ENCODE data around the gene GOT1.

Gene GOT1

DNA sequence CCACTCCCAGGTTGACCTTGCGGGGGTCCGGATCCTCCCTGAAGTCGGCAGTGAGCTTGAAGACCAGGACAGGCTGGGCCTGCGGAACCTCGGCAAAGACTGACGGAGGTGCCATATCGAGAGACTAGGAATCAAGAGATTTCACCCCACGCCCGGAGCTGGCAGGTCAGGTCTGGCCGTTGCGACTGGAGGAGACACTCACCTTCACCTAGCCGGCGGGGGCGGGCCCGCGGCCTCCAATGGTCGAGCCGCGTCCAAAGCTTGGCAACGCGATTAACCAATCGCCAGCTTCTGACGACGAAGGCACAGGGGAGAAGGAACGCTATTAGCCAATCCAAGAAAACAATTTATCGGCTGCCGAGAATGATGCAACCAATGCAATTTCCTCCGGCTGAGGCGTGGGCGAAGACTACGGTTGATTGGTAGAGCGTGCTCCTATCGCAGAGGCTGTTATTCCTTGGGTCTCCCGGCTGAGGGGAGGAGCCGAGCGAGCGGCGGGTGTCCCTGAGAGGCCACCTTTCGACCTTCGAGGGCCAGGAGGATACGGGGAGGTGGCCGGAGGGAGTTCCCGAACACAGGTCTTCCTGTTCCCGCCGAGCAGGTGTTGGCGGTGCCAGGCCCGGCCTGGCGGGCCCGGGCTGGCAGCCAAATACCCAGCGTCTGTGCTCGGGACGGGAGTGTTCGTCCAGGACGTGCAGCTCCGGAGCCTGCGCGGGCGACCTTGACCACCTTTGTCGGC, at the start of gene GOT1:
GOT1 (minus strand) TSS at position 174 of the 739 bp plus-strand sequence; CDS start at position 115, 59 bp downstream.
- peak; percentile 94 to 95 for DNase-seq

DNA sequence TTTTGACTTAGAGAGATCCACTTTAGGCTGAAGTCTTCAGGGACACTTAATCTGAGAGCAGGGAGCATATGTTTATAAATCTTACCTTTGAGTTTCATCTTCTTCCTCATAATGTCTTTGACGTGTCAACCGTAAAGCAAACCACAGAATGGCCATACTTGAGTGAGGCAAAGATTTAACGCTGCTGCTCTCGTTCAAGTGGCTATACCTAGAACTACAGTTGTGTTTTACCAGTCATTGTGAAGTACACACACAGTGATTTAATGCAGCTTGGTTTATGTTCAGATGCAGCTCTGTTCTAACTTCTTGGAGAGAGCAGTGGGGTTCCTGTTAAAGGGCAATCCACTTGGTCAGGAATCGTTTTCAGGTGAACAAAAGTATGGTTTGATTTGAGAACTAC, 39.9 kb upstream of the GOT1 start:
- no peak for DNase-seq

DNA sequence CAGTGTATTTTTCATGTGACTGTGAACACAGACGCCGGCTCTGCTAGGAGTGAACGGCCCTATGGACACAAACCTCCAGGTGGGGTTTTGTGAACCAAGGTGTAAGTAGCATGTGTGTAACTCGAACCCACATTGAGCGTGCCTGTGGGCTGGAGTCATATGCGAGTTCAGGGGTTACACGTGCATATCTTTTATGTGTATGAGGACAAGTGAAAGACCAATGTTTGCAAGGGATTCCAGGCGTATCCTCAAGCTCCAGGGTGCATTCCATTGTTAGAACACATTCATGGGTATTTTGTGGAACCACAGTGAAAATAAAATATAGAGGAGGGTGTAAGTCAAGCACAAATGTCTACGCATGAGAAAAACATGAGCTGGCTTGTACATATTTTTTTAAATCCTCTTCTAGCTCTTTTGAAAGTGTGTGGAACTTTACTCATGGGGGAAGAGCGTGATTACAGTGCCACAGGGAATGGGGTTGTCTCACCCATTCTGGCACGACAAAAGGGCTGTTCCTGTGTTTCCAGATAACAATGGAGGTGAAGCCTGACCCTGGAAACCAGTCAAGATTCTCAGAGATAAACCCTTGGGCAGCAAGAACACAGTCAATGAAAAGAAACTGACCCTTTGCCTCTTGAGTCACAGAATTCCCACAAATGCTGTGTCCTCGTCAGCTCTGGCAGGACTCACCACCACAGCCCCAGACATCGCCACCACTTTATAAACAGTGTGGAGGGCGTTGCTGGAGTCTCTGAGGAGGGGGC, 37.0 kb upstream of the GOT1 start:
- no peak for DNase-seq

DNA sequence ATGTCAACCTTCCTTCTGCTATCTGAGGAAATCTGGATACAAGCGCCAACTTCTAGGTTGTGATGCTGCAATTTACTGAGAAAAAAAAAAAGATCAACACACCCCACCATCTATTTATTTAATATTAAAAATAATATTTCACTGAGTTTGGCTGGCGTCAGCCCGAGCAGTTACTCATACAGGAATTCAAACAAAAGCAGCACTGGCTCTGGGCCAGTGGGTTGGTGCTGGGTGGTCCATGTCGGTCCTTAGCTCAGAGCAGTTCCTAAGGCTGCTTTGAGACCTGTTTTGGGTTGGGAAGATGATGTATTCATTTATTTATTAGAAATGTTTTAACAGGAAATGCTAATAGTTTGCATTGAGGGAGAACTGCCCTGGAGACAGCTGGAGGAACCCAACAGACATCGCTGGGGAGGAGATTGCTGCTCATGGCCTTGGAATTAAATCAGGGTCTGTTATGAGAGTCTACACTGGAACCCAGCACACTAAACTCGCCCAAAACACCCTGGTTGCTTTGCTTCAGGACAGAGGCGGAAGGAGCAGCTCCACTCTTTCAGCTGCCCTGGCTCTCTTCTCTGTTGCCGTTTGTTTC, 36.3 kb upstream of the GOT1 start:
- no peak for DNase-seq

DNA sequence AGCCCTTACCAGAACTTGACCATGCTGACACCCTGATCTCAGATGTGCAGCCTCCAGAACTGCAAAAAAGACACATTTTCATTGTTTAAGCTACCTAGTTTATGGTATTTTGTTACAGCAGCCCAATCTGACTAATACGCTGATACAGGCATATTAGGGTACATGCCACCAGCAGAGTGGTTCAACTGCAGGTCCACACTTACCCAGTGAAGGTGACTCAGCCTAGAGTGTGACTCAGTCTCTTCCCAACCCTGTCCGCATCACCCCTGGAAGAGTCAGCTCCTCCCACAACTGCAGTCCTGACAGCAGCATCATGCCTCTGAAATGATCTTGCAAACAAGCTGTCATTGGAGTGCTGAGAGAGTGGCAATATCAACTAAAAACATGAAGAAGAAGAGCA, 30.8 kb upstream of the GOT1 start:
- no peak for DNase-seq

DNA sequence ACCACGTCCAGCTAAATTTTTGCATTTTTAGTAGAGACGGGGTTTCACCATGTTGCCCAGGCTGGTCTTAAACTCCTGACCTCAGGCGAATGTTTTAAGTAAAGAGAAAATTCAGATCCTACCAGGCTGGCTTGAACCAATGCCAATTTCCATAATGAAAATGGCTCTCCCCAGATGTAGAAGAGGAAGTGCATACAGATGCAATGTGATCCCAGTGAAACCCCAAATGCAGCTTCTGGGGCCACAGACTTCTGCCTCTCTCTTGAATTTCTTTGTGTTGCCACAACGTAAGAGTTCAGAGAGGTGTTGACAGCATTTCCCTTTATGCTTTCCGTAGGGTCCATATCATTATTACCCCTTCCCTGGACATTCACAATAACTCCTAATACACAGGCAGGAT, 29.6 kb upstream of the GOT1 start:
- DNase-seq: no peak

DNA sequence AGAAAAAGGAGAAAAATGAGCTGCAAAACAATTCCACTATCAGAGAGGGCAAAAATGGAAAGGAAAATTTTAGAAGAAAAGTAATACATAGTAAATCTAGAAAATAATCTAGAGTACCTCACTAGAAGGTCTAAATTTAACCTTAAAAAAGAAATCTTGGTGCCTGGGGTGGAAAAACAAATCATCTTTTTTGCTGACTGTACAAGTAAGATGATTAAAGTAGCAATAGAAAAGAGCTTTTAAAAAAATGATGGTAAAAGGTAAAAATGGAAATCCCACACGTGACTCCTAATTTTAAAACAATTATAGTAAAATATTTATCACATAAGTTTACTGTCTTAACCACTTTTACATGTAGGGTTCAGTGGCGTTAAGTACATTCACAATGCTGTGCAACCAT, 28.8 kb upstream of the GOT1 start:
- no peak for DNase-seq

DNA sequence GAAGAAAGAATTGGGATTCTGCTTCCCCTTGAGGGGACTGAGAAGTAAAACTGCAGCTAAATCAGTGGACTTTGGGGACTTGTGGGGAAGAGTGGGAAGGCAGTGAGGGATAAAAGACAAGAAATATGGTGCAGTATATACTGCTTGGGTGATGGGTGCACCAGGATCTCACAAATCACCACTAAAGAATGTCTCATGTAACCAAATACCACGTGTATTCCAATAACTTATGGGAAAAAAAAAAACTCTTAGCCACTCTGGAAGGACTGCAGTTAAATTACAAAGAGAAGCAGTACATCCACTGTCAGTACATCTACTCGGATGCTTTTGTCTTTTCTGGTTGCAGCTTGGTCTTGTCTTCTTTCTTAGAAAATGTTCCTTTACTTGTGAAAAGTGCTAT, 27.4 kb upstream of the GOT1 start:
- DNase-seq: no peak

DNA sequence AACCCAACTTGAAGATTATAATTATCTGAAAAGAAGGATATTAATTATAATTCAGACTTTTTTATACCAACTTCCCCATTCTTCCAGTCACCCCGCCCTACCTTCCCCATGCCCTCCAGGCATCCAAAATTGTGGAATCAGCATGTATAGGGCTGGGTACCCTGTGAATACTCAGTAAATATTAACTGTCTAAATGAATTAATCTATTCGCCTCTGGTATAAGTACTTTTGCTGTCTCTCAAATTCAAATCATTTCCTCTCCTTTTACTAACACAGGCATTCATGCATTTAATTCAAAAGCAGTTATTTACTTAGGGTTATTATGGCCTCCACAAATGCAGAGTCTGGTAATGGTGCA, 26.5 kb upstream of the GOT1 start:
- DNase-seq: no peak

DNA sequence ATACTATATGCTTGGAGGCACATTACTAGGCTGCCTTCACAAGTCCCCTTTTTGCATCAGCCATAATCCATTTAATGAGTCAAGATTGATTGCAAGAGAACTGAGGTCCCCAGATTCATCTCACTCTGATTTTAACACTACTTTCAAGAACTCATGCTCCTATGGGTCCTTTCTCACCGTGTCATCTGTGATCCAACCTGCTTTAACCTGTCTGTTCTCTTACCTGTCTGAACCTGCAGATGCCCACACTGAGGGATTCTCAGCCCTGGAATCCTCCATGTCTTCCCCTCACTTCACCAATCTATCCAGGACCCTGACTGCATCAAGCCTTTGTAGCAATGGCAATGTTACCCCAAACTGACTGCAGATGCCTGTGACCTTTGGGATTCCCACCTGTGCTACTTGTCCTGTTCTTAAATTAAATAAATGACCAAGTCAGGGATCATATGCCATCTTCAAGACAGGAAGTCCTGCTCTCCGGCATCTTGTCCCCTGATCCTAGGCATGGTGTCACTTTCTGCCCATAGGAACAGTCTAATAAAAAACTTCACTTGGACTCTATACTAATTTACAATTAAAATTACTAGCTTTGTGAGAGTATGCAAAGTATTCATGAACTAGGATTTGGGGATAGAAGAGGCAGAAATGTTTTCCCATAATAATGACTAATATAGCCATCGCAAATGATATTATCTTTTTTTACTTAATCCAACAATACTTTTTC, 25.9 kb upstream of the GOT1 start:
- DNase-seq: no peak

DNA sequence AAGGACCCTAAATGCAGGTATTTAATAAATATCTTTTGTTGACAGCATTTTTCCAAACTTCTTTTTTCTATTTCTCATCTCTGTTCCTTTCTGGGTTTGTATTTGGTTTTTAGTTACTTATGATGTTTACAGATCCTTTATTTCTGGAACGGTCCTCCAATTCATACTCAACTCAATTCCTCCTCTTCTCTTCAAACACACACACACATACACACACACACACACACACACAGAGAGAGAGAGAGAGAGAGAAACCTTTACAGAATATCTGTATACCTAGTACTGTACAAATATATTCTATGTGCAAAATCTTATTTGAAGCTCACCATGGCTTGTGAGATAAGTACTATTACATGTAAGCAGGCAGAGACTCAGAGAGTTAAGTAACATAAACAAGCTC, 21.6 kb upstream of the GOT1 start:
- no peak for DNase-seq

DNA sequence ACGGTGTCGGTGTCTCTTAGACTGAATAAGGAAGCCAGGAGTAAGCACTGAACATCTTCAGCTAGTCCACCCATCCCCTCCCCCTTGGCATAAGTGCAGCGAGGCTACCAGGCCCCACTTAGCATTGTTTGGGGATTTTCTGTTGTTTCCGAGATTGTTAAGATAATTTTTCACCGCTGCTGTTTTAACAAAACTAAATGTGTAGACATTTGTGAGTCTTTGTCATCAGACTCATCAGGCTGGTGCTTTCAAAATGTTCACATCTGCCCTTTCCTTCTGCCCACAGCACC, 21.0 kb upstream of the GOT1 start:
- DNase-seq: no peak

DNA sequence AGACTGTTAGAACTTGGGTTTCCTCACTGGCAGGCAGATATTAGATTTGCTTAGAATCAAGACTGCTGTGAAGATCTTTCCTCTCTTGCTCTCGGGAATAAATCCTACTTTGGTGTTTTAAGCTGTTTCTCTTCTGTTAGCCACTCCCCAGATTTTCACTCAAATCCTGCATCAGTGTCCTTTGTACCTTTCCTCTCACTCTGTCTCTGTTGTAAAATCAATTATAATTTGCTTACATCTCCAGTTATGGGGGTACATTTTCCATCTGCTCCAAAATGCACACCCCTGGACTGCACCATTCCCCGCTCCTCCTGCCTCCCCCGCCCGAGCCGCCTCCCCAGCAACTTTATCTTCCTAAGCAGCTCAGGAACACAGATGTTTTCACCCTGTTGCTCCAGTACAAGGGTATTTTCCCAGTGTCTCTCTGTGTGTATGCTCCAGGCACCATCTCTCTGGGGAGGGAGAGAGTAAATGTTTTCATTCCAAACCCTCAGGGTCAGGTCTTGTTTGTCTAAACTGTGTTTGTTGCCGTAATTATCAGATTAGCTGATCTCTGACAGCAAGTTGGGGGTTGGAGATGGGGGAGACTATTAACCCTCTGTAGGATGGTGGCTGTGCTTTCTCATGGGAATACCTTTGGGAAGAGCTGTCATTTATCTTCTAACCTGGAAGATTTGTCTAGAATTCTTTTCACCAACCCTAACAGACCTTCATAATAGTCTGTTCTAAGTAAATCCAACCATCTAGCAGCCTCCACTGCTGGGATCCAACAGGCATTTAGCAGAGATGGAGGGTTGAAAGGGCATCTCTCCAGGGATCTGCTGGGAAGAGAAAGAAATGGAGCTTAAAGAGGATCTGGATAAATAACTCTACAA, 20.4 kb upstream of the GOT1 start:
- DNase-seq: no peak

DNA sequence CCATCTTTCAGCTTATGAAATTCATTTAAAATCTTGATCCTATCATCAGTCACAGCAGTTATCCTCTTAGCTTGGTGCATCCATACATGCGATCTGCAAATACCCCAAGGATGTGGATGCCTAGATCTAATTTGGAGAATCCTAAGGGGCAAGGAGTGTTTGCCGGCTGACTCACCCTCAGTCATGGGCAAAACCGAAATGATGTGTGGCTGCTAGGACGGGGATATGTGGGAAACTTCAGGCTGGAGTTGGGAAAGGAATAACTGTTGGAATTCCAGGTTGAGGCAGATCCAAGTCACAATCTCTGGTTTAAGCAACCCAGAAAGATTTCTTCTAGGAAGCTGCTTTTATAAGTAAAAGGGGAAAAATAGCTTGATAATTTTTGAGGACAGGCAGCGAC, 19.7 kb upstream of the GOT1 start:
- DNase-seq: no peak

DNA sequence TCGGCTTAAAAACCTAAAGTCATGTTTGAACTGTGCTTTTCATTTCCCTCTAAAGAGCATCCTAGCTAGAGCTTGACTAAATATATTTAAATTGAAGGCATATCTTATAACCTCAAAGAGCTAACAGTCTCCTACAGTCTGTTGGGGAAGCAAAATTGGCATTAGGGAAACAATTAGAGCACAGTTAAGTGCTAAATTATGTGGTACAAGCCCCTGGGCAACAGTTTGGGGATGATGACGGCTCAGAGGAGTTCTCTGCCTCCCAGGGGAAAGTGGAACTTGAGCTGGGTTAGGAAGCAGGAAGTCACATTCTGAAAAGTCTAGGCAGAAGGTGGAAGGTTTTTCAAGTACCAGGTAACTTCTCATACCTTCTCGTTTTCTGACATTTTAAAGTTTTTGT, 18.6 kb upstream of the GOT1 start:
- no peak for DNase-seq

DNA sequence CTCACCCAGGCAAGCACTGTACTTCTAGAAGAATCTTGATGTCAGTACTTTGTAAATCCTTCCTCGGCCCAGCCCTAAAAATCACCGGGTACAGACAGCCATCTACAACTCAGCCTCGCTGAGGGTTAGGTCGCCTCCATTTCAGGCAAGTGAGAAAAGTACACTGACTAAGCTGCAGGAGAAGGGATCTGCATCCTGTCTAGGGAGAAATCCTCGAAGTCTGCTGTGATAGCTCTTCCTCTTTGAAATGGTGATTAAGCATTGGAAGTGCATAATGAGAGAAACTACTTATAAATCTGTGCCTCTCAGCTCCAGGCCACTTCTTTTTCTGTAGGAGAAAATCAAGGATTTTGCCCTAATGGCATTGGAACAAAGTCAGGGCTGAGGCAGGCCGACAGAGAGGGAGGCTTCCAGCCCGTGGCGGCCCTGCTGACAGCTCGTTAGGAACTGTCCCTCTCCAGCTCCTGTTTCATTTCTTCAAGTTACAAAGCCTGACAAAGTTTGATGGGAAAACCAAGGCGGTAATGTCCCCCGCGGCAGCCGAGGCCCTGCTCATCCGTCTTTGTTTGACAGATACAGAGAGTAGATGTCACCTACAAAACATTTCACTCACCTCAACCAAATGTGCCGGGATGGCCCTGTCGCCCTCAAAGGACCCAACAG, 14.1 kb upstream of the GOT1 start:
- DNase-seq: no peak

DNA sequence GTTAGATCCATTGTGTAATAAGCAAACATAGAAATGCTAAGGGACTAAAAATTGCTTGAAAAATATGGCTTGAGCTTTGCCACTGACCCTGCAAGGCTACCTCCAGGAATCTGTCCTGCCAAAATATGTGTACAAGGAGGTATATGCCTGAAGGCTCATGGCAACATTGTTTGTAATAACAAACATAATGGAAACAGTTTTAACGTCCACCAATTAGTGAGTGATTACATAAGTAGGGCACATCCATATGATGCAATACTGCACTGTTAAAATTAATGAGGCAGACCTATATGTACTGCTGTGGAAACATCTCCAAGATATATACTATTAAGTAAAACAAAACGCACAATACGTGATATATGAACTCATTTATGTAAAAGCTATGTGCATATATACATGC, 13.1 kb upstream of the GOT1 start:
- DNase-seq: no peak

DNA sequence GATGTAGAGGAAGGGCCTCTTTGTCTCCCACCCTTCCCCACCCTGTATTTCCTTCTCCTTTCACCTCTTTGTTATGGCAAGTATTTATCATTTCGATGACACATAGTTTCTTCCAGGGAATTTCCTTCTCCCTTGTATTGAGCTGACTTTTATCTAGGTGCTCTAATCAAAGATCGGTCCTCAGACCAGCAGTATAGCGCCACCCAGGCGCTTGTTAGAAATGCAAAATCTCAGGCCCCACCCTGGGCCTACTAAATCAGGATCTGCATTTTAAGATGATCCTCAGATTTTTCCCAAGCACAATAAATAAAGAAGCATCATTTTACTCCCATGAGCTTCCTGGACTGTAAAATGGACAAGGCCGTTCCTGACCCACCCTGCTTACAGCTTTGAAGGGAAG, 12.0 kb upstream of the GOT1 start:
- no peak for DNase-seq

DNA sequence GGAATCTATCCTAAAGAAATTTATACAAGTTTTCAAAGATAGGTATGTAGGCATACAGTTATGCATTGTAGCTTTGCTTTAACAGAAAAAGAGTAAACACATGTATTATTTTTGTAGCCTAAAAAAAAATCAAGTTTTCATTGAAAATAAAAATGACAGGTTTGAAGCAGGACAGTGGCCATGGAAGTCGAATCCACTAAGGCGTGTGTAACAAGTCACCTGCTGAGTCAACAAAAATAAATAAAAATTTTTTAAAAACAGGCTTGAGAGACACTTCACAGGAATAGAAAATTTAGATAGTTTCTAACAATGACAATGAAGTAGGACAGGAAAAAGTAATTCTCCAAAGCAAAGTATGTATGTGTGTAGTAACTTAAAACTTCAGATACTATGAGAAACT, 8.5 kb upstream of the GOT1 start:
- DNase-seq: no peak

DNA sequence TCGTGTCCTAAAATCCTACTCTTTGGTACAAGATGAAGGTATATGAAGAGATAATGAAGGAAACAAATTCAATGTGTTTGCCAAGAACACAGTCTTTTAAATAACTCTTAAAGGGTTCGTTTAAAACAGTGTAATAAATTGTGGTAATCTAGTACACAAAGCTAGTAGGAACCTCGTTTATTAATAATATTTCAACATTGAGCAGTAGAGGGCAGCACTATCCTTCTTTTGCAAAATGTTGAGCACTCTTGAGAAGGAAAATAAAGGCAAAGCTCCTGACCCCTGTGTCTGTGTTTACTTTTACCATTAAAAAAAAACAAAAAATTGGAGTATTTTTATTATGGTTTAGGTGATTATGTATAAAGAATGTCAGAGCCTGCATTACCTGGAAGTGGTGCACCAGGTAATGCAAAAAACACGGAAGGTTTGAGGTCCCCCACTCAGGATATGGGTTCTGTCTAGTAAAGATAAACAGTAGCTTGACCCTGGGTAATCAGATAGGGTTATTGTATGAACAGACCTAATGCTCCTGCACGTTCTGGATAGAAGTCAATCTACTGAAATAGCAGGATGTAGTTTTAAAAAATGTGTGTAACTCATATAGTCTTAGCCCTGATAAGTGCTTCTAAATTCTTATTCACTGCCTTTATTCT, 5.7 kb upstream of the GOT1 start:
- no peak for DNase-seq

DNA sequence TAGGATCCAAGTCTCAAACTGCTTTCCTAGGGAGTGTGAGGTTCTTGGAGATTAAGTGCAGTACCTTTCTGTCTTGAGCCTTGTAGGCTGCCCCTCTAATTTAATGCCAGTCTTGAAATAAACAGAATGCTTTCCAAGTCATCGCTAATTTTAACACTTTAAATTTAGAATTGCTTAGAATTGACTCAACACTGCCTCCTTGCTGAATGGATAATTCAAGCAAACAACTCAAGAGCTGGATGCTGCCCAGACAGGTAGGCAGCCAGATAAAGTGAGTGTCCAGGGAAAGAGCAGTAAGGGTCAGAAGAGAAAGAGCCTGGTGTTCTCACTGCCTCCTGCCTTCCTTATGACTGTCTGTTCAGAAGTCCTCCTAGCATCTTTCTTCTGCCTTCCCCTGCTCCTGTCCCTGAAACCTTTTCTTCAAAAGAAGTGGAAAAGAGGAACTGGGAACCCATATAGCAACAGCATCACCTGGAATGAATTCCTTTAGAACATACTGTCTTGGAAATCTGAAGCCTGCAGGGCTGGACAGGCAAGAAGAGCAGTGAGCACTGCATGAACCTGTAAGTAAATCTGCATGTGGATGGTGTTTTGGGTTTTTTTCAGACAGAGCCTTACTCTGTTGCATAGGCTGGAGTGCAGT, 3.1 kb upstream of the GOT1 start:
- no peak for DNase-seq
